Endodermal cell (in vitro differentiated cells): ENCODE results near the gene CNIH4. TPM values are rescaled to one million over a fixed set of nuclear protein-coding genes. Genes with fewer than 3 reads are reported as not detected.
A peak's percentile ranks its signal among the peaks of the same experiment; 100 is the strongest.

Source experiments
- DNase-seq: peaks from one replicate; pipeline ENCODE4 v3.0.0-alpha.2; 2017
- H3K27ac ChIP-seq: 2 replicates; pipeline ENCODE4 v1.5.1; 2013; ENCODE audit warnings: mild to moderate bottlenecking, low read depth, low read length, moderate library complexity
- H3K27me3 ChIP-seq: 2 replicates; pipeline ENCODE4 v1.6.1; 2013; ENCODE audit warnings: mild to moderate bottlenecking, low read length, moderate library complexity; ENCODE audit not compliant: insufficient read depth, control insufficient read depth, poor library complexity, severe bottlenecking
- H3K36me3 ChIP-seq: 2 replicates; pipeline ENCODE4 v1.7.0; 2013; ENCODE audit warnings: mild to moderate bottlenecking, low read length, moderate library complexity; ENCODE audit not compliant: control insufficient read depth, insufficient read depth
- H3K4me1 ChIP-seq: one replicate; pipeline ENCODE4 v1.7.0; 2013; ENCODE audit warnings: low read length; ENCODE audit not compliant: control insufficient read depth, insufficient read depth
- H3K4me3 ChIP-seq: 2 replicates; pipeline ENCODE4 v1.5.1; 2013; ENCODE audit warnings: mild to moderate bottlenecking, low read length, moderate library complexity
- H3K9ac ChIP-seq: 2 replicates; pipeline ENCODE4 v1.6.1; 2013; ENCODE audit warnings: mild to moderate bottlenecking, low read length, moderate library complexity; ENCODE audit not compliant: poor library complexity, severe bottlenecking; ENCODE audit errors: extremely low read depth
- H3K9me3 ChIP-seq: 2 replicates; pipeline ENCODE4 v1.6.1; 2013; ENCODE audit warnings: mild to moderate bottlenecking, low read length, moderate library complexity; ENCODE audit not compliant: control insufficient read depth
- H3K27ac Mint-ChIP-seq: 2 replicates; pipeline ENCODE4 v1.8.0; 2020; ENCODE audit warnings: mixed read lengths
- H3K27me3 Mint-ChIP-seq: 2 replicates; pipeline ENCODE4 v1.8.0; 2021; ENCODE audit warnings: mild to moderate bottlenecking, mixed read lengths; ENCODE audit not compliant: insufficient read depth
- H3K36me3 Mint-ChIP-seq: 2 replicates; pipeline ENCODE4 v1.8.0; 2020; ENCODE audit warnings: low read depth, mixed read lengths
- H3K4me1 Mint-ChIP-seq: 2 replicates; pipeline ENCODE4 v1.8.0; 2020; ENCODE audit warnings: mixed read lengths
- H3K4me3 Mint-ChIP-seq: 2 replicates; pipeline ENCODE4 v1.8.0; 2020; ENCODE audit warnings: mild to moderate bottlenecking, moderate library complexity, mixed read lengths
- H3K9me3 Mint-ChIP-seq: 2 replicates; pipeline ENCODE4 v1.8.0; 2020; ENCODE audit warnings: mild to moderate bottlenecking, mixed read lengths
- WGBS, 2 experiments: methylation state at CpG; one replicate each; pipeline versions ENCODE4 v1.1.5 to v1.1.7; 2013; ENCODE audit warnings: missing lambda C conversion rate in 2 of 2, mixed read lengths in 1 of 2; ENCODE audit not compliant: insufficient coverage in 1 of 2, insufficient read length in 1 of 2; 5-methylcytosine and 5-hydroxymethylcytosine counted together
- total RNA-seq, 2 donors: library from RNA; stranded (reverse); fragmentation: NEBNext Ultra II Directional in 1 of 2; extraction: Animal tissue kit (Norgen Biotek cat#: 25700) in 1 of 2; gene quantifications; 2 replicates in 1 of 2; 3 replicates in 1 of 2; pipeline ENCODE4 v1.2.1, GENCODE V29; 2021
- TF ChIP-seq, protein P1 (sequence below): fragments of 200-600 bp; sonication (generic); conservative IDR thresholded peaks from 2 replicates; pipeline ENCODE4 v1.5.0; 2021; ENCODE audit warnings: antibody characterized with exemption, mild to moderate bottlenecking

Gene CNIH4
- total RNA-seq, 2 donors from 2014 or later: 63.7 to 67.8 TPM

DNA sequence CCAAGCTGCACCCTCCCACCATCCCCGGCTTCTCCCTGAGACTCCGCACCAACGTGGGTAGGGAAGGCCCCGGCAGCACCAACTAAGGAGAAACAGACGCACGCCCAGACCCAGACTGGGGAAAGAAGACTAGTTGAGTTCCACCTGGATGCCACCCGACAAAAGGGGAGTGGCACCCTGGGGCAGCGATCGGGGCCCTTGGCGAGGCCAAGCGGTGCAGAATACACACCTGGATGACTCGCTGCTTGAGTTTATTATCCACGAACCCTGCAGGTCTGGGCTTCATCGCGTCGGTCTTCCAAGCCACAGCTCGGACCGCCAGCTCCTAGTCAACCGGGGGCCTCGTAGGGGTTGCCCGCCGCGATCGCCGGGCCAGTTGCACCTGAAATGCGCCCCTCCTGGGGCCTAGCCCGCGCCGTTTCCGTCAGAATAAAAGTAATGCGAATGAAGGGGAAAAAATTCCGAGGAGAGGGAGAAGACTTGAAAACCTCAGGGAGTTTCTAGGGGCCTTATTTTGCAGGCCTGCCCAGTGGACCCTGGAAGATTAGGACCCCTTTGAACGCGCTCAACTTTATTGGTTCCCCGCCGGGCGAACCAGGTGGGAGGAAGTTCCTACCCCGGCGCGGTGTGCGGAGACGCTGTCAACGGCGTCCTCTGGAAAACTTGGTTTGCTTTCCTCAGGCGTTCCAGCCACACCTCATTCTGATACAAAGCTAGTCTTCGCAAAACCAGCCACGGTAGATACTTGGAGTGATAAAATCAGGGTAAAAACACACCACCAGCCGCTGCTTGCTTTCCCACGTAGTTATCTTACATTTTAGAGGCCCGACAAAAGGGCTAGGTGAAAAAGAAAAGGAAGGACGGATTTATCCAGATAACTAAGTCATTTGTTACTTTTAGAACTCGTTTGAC, 26.6 kb upstream of the CNIH4 start, which contains the start of gene NVL:
Gene NVL, minus strand, starts transcription at position 331 of the 912 bp plus-strand sequence. Its CDS starts 45 bp downstream, at position 286.
- H3K27ac Mint-ChIP-seq: peak within 1 kb of the TSS; percentile 100
- no peaks in the 10 kb centered on the region for H3K9me3 Mint-ChIP-seq
- Histone ChIP-seq H3K4me3 (peak within 1 kb of the TSS; percentile 96), H3K4me1 (no peaks in the 10 kb centered on the region), H3K9ac (peak within 1 kb of the TSS; percentile 93), H3K36me3 (peaks cover 12% of the 10 kb centered on the region), H3K27ac (peak within 1 kb of the TSS; percentile 98), H3K9me3 (no peaks in the 10 kb centered on the region), H3K27me3 (no peaks in the 10 kb centered on the region)
- WGBS, 2 experiments: 0 to 1% methylated on average over 18 to 52 of the region's 52 CpGs
- TF ChIP-seq, protein P1, sequence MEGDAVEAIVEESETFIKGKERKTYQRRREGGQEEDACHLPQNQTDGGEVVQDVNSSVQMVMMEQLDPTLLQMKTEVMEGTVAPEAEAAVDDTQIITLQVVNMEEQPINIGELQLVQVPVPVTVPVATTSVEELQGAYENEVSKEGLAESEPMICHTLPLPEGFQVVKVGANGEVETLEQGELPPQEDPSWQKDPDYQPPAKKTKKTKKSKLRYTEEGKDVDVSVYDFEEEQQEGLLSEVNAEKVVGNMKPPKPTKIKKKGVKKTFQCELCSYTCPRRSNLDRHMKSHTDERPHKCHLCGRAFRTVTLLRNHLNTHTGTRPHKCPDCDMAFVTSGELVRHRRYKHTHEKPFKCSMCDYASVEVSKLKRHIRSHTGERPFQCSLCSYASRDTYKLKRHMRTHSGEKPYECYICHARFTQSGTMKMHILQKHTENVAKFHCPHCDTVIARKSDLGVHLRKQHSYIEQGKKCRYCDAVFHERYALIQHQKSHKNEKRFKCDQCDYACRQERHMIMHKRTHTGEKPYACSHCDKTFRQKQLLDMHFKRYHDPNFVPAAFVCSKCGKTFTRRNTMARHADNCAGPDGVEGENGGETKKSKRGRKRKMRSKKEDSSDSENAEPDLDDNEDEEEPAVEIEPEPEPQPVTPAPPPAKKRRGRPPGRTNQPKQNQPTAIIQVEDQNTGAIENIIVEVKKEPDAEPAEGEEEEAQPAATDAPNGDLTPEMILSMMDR: no peak
- peaks cover 16% of the 10 kb centered on the region for H3K36me3 Mint-ChIP-seq
- DNase-seq: peak; percentile 93
- H3K4me1 Mint-ChIP-seq: peaks cover 11% of the 10 kb centered on the region
- no peaks in the 10 kb centered on the region for H3K27me3 Mint-ChIP-seq
- H3K4me3 Mint-ChIP-seq: peak within 1 kb of the TSS; percentile 89

DNA sequence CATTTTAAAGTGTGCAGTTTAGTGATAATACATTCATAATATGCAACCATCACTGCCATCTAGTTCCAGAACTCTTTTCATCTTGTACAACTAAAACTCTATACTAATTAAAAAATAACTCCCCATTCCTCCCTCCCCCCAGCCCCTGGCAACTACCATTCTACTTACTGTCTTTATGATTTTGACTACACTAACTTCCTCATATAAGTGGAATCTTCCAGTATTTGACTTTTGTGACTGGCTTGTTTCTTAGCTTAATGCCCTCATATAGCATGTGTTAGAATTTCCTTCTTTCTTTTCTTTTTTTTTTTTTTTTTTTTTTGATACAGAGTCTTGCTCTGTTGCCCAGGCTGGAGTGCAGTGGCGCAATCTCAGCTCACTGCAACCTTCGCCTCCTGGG, 25.4 kb upstream of the CNIH4 start:
- no peaks in the 10 kb centered on the region for H3K9me3 ChIP-seq
- 97 to 100% methylated on average over 2 of the region's 2 CpGs for WGBS, 2 experiments
- no peak overlapping the region for H3K9ac ChIP-seq
- TF ChIP-seq, protein P1: no peak
- Mint-ChIP-seq H3K4me3 (peak overlapping the region; percentile 89), H3K36me3 (peaks cover 9% of the 10 kb centered on the region), H3K4me1 (peaks cover 11% of the 10 kb centered on the region), H3K27me3 (no peaks in the 10 kb centered on the region), H3K9me3 (no peaks in the 10 kb centered on the region), H3K27ac (no peak overlapping the region)
- H3K36me3 ChIP-seq: peaks cover 5% of the 10 kb centered on the region
- no peak overlapping the region for H3K27ac ChIP-seq
- H3K4me1 ChIP-seq: no peaks in the 10 kb centered on the region
- no peaks in the 10 kb centered on the region for H3K27me3 ChIP-seq
- DNase-seq: no peak
- H3K4me3 ChIP-seq: no peak overlapping the region

DNA sequence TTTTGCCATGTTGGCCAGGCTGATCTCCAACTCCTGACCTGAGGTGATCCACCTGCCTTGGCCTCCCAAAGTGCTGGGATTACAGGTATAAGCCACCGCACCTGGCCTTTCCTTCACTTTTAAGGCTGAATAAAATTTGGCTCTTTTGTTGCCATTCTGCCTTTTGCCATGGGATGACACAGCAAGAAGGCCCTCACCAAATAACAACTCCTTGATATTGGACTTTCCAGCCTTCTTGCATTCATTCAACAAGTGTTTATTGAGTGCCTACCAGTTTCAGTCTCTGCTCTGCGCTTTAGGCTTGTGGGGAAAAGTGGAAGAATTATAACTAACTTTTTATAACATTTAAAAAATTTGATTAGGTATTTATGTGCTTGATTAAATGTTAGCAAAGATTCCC, 24.9 kb upstream of the CNIH4 start:
- H3K9ac ChIP-seq: no peak overlapping the region
- H3K36me3 ChIP-seq: peaks cover 5% of the 10 kb centered on the region
- H3K4me1 ChIP-seq: no peaks in the 10 kb centered on the region
- TF ChIP-seq, protein P1: no peak
- no peaks in the 10 kb centered on the region for H3K9me3 ChIP-seq
- H3K4me3 ChIP-seq: no peak overlapping the region
- Mint-ChIP-seq H3K4me1 (peaks cover 11% of the 10 kb centered on the region), H3K4me3 (no peak overlapping the region), H3K36me3 (peaks cover 7% of the 10 kb centered on the region), H3K27ac (no peak overlapping the region), H3K27me3 (no peaks in the 10 kb centered on the region), H3K9me3 (no peaks in the 10 kb centered on the region)
- DNase-seq: no peak
- 98 to 100% methylated on average over 1 of the region's 2 CpGs for WGBS, 2 experiments
- H3K27me3 ChIP-seq: no peaks in the 10 kb centered on the region
- H3K27ac ChIP-seq: no peak overlapping the region
